ENCODE data around the gene MAD1L1. TPM values are rescaled to one million over a fixed set of nuclear protein-coding genes. Genes with fewer than 3 reads are reported as not detected.

Gene MAD1L1
- total RNA-seq, 1 experiment from 2014 or later, result 38.5 TPM

DNA sequence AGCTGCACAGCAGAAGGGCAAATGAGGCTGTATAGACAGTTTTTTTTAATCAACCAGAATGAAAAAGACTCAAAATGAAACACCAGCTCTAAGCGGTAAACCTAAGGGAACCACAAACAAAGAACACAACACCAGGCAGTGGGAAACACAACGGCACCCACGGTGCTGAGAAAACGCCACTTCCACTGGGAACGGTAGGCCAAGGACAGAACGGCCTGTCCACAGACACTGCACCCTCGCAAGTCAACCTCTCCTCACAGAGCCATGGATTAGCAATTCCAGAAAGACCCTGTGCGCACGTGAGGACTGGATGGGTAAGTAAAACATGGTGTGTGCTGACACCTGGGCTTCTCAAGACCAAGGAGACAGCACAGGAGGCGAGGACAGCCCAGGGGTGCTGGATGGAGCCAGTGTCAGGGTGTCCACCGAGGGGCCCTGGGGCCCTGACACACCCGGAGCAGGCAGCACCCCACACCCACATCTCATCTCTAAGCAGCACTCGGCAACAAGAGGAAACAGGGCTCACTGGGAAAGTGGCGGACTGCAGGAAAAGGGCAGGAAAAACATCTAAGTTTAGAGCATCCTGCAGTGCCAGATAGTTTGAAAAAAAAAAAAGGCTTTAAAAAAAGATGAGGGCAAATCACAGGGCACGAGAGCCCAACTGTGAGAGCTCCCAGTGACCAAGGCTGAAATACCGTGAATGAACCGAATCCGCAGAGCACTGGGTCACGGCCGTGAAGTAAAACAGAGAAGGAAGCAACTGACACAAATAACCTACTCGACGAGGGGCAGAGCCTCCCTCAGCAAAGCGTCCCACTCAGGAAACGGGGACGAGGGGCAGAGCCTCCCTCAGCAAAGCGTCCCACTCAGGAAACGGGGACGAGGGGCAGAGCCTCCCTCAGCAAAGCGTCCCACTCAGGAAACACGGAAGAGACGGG, 120.2 kb downstream of the MAD1L1 start:
- Histone ChIP-seq H3K9ac (ENCODE audit: low read length) (no peak overlapping the region; the same call in 1 of the 2 replicates), H3K4me1 (ENCODE audit: control insufficient read depth in 1 of 2, insufficient read depth in 2 of 2, low read length in 2 of 2) (peaks cover 66 to 94% of the 10 kb centered on the region in 2 experiments), H3K79me2 (ENCODE audit: insufficient read depth, low read length) (peaks cover 25% of the 10 kb centered on the region), H3K9me3 (ENCODE audit: control insufficient read depth in 1 of 2, insufficient read depth in 1 of 2, low read depth in 1 of 2, low read length in 2 of 2) (no peaks in the 10 kb centered on the region), H2AFZ (ENCODE audit: low read depth, low read length, poor library complexity, severe bottlenecking) (no peak overlapping the region), H3K36me3 (ENCODE audit: control insufficient read depth in 1 of 2, insufficient read depth in 2 of 2, low read length in 2 of 2) (no peaks in the 10 kb centered on the region), H3K27ac (ENCODE audit: low read depth, low read length) (no peak overlapping the region), H4K20me1 (ENCODE audit: insufficient read depth) (no peaks in the 10 kb centered on the region), H3K9me2 (ENCODE audit: insufficient read depth) (no peaks in the 10 kb centered on the region), H3K4me3 (replicated peaks in 1 of 2; ENCODE audit: low read depth in 1 of 2, low read length in 2 of 2) (no peak overlapping the region), H3K4me2 (ENCODE audit: low read length) (no peak overlapping the region), H3K27me3 (ENCODE audit: insufficient read depth, low read length) (no peaks in the 10 kb centered on the region)
- ChIA-PET RAD21 (ENCODE audit: low non-redundant PET in 1 of 2, low total read pairs in 2 of 2, uncharacterized antibody in 2 of 2, unreplicated experiment in 2 of 2) (no interaction called here), CTCF (no interaction called here), POLR2A (no interaction called here)
- TF ChIP-seq, protein P1, sequence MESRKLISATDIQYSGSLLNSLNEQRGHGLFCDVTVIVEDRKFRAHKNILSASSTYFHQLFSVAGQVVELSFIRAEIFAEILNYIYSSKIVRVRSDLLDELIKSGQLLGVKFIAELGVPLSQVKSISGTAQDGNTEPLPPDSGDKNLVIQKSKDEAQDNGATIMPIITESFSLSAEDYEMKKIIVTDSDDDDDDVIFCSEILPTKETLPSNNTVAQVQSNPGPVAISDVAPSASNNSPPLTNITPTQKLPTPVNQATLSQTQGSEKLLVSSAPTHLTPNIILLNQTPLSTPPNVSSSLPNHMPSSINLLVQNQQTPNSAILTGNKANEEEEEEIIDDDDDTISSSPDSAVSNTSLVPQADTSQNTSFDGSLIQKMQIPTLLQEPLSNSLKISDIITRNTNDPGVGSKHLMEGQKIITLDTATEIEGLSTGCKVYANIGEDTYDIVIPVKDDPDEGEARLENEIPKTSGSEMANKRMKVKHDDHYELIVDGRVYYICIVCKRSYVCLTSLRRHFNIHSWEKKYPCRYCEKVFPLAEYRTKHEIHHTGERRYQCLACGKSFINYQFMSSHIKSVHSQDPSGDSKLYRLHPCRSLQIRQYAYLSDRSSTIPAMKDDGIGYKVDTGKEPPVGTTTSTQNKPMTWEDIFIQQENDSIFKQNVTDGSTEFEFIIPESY (IDR thresholded peaks at IDR 0.05; ENCODE audit: extremely low read depth, insufficient replicate concordance, low read length), result no peak
- TF ChIP-seq YY1 (IDR thresholded peaks at IDR 0.05; ENCODE audit: extremely low read depth, insufficient replicate concordance, low read depth, low read length), result no peak
- TF ChIP-seq, protein P2, sequence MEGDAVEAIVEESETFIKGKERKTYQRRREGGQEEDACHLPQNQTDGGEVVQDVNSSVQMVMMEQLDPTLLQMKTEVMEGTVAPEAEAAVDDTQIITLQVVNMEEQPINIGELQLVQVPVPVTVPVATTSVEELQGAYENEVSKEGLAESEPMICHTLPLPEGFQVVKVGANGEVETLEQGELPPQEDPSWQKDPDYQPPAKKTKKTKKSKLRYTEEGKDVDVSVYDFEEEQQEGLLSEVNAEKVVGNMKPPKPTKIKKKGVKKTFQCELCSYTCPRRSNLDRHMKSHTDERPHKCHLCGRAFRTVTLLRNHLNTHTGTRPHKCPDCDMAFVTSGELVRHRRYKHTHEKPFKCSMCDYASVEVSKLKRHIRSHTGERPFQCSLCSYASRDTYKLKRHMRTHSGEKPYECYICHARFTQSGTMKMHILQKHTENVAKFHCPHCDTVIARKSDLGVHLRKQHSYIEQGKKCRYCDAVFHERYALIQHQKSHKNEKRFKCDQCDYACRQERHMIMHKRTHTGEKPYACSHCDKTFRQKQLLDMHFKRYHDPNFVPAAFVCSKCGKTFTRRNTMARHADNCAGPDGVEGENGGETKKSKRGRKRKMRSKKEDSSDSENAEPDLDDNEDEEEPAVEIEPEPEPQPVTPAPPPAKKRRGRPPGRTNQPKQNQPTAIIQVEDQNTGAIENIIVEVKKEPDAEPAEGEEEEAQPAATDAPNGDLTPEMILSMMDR (IDR thresholded peaks at IDR 0.05 in 2 of 3, conservative IDR thresholded peaks at IDR 0.05 in 1 of 3; ENCODE audit: borderline replicate concordance in 1 of 3, insufficient read depth in 1 of 3, low read depth in 2 of 3, low read length in 2 of 3), result no peak
- no peak for TF ChIP-seq SRF (IDR thresholded peaks at IDR 0.05; ENCODE audit: low read depth)
- TF ChIP-seq POLR2A (IDR thresholded peaks at IDR 0.05; ENCODE audit: borderline replicate concordance, extremely low read depth, insufficient read depth, insufficient read length), result no peak
- TF ChIP-seq ZNF274 (IDR thresholded peaks at IDR 0.05; ENCODE audit: low read depth, low read length), result no peak
- TF ChIP-seq JUND (IDR thresholded peaks at IDR 0.05), result no peak
- no TSS peak for BruUV-seq (replicated peaks)
- ATAC-seq (no peak), DNase-seq (ENCODE audit: low read depth, low spot score) (no peak)
- intact Hi-C loops (cut with micrococcal nuclease), result loop anchor here (5.0 kb wide), 1 partner anchor 235 kb away; no protein-coding TSS in a partner anchor
